Neural progenitor cell (in vitro differentiated cells): Measurements from ENCODE around the gene MICB. TPM values are rescaled to one million over a fixed set of nuclear protein-coding genes. Genes with fewer than 3 reads are reported as not detected.
A peak's percentile ranks its signal among the peaks of the same experiment; 100 is the strongest.
"Not testable (repeated sequence)": the region's sequence is repeated elsewhere in the genome, so short reads cannot be mapped to it uniquely, and the experiment has no call there.

Experiments
- DNase-seq: peaks from one replicate; pipeline ENCODE4 v3.0.0-alpha.2; 2016; ENCODE audit warnings: low spot score
- H2AFZ ChIP-seq: fragments of 200-600 bp; sonication (generic); replicated peaks from 2 replicates; pipeline ENCODE4 v1.6.1; 2016; ENCODE audit warnings: antibody characterized with exemption
- H3F3A ChIP-seq: fragments of 200-600 bp; sonication (generic); 2 replicates; pipeline ENCODE4 v1.6.1; 2016; ENCODE audit warnings: antibody characterized with exemption, low read depth
- H3K27ac ChIP-seq: fragments of 200-600 bp; sonication (generic); 2 replicates; pipeline ENCODE4 v1.5.1; 2016; ENCODE audit warnings: mild to moderate bottlenecking
- H3K27me3 ChIP-seq: fragments of 200-600 bp; sonication (generic); 2 replicates; pipeline ENCODE4 v1.6.1; 2016; ENCODE audit warnings: mild to moderate bottlenecking, moderate library complexity
- H3K36me3 ChIP-seq: fragments of 200-600 bp; sonication (generic); 2 replicates; pipeline ENCODE4 v1.5.1; 2016
- H3K4me1 ChIP-seq: fragments of 200-600 bp; sonication (generic); 2 replicates; pipeline ENCODE4 v1.6.1; 2016; ENCODE audit warnings: mixed run types
- H3K4me2 ChIP-seq: fragments of 200-600 bp; sonication (generic); 2 replicates; pipeline ENCODE4 v1.6.1; 2016
- H3K4me3 ChIP-seq: fragments of 200-600 bp; sonication (generic); 2 replicates; pipeline ENCODE4 v1.5.1; 2016
- H3K79me2 ChIP-seq: fragments of 200-600 bp; sonication (generic); 2 replicates; pipeline ENCODE4 v1.6.1; 2016; ENCODE audit warnings: low read depth
- H3K9ac ChIP-seq: fragments of 200-600 bp; sonication (generic); 2 replicates; pipeline ENCODE4 v1.6.1; 2016
- H3K9me3 ChIP-seq: fragments of 200-600 bp; sonication (generic); 2 replicates; pipeline ENCODE4 v1.5.1; 2016; ENCODE audit warnings: low read depth
- H4K20me1 ChIP-seq: fragments of 200-600 bp; sonication (generic); 2 replicates; pipeline ENCODE4 v1.6.1; 2016; ENCODE audit warnings: low read depth
- H3K27ac Mint-ChIP-seq: 3 replicates; pipeline ENCODE4 v1.8.0; 2021; ENCODE audit warnings: mixed read lengths
- H3K27me3 Mint-ChIP-seq: 2 replicates; pipeline ENCODE4 v1.8.0; 2022; ENCODE audit warnings: low read depth, mild to moderate bottlenecking, inconsistent platforms, moderate library complexity, mixed read lengths; ENCODE audit not compliant: insufficient read depth
- H3K36me3 Mint-ChIP-seq: 3 replicates; pipeline ENCODE4 v1.8.0; 2021; ENCODE audit warnings: mixed read lengths
- H3K4me1 Mint-ChIP-seq: 3 replicates; pipeline ENCODE4 v1.8.0; 2021; ENCODE audit warnings: mixed read lengths
- H3K4me3 Mint-ChIP-seq: 3 replicates; pipeline ENCODE4 v1.8.0; 2021; ENCODE audit warnings: mild to moderate bottlenecking, moderate library complexity, mixed read lengths
- H3K9me3 Mint-ChIP-seq: 3 replicates; pipeline ENCODE4 v1.8.0; 2020; ENCODE audit warnings: mixed read lengths
- EZH2 ChIP-seq: fragments of 200-600 bp; sonication (generic); IDR thresholded peaks from 2 replicates; pipeline ENCODE4 v1.6.1; 2017; ENCODE audit warnings: antibody characterized with exemption, mild to moderate bottlenecking, moderate library complexity
- EZH2phosphoT487 ChIP-seq: fragments of 200-600 bp; sonication (generic); IDR thresholded peaks from 2 replicates; pipeline ENCODE4 v1.6.1; 2017; ENCODE audit warnings: antibody characterized with exemption
- total RNA-seq: library from RNA; depleted of rRNA; stranded (reverse); fragments of >200 nt; gene quantifications from 2 replicates; pipeline ENCODE4 v1.2.3, GENCODE V29; 2015; ENCODE audit warnings: low replicate concordance
- TF ChIP-seq, protein P1 (sequence below): fragments of 200-600 bp; sonication (generic); IDR thresholded peaks from 2 replicates; pipeline ENCODE4 v1.5.1; 2017; ENCODE audit warnings: antibody characterized with exemption, mild to moderate bottlenecking

The MICB gene
- total RNA-seq, 1 donor from 2014 or later: 9.1 TPM

DNA sequence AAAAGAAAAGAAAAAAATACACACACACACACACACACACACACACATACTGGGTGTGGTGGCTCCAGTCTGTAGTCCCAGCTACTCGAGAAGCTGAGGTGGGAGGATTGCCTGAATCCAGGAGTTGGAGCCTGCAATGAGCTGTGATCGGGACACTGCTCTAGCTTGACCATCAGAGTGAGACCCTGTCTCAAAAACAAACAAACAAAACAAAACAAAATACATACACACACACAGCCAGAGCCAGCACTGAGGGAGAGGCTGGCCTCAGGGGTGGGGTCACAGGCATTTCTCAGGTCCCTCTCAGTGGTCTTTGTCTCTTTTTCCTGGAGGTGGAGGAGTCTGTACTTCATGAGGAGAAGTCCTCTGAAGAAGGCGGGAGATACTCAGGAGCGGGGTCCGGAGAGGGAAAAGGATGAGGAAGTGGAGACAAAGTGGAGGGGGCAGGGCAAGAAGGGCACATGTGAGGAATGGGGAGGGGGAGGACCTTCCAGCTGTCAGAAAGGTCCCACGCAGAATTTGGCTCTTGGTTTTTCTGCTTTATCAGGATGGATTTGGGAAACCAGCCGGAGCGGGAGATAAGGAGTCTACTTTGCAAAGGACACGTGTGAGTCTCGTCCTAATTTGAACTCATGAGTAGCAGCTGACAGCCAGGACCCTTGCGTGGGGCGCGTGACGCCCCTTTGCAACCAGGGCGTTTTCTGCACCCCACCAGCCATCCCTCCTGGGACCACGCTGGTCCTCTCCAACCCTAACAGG lies 7.7 kb upstream of the MICB start:
- no peak overlapping the region for H3K9ac ChIP-seq

DNA sequence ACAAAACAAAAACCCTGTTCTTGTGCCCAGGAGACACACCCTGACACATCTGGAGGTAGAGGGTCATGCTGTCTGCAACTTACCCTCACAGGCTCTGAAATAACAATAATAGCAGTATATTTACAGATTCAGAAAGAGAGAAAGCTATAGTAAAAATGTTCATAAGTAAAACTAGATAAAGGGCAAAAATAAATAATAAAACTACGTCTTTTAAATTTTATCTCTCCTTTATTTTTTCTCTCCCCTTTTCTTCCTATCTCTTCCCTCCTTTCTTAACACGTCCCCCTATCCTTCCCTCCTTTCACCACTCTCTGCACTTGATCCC lies 4.4 kb upstream of the MICB start:
- Histone ChIP-seq H3F3A (peaks cover 18% of the 10 kb centered on the region), H3K27me3 (peaks cover 62% of the 10 kb centered on the region), H3K4me3 (peak overlapping the region; percentile 61), H3K4me2 (peak overlapping the region; percentile 91)
- not testable (repeated sequence) for H3K4me1 ChIP-seq, H4K20me1 ChIP-seq, H2AFZ ChIP-seq, H3K36me3 Mint-ChIP-seq, H3K27ac Mint-ChIP-seq, H3K9me3 ChIP-seq, DNase-seq, H3K27ac ChIP-seq, H3K36me3 ChIP-seq, H3K79me2 ChIP-seq, H3K9ac ChIP-seq, H3K9me3 Mint-ChIP-seq
- peaks cover 57% of the 10 kb centered on the region for H3K27me3 Mint-ChIP-seq
- H3K4me1 Mint-ChIP-seq: peaks cover 33% of the 10 kb centered on the region
- peak overlapping the region; percentile 83 for H3K4me3 Mint-ChIP-seq

More for the DNA sequence above, 7.7 kb upstream of the MICB start:
- no peaks in the 10 kb centered on the region for H3K36me3 Mint-ChIP-seq
- H3K4me3 Mint-ChIP-seq: peak overlapping the region; percentile 63
- H3K9me3 Mint-ChIP-seq: peaks cover 2% of the 10 kb centered on the region
- H3K36me3 ChIP-seq: no peaks in the 10 kb centered on the region
- H3K4me2 ChIP-seq: no peak overlapping the region
- H3K79me2 ChIP-seq: no peaks in the 10 kb centered on the region
- H3K4me1 Mint-ChIP-seq: peaks cover 14% of the 10 kb centered on the region
- DNase-seq: no peak
- H4K20me1 ChIP-seq: no peaks in the 10 kb centered on the region
- no peak overlapping the region for H3K4me3 ChIP-seq
- H3K27me3 Mint-ChIP-seq: peaks cover 27% of the 10 kb centered on the region
- no peak overlapping the region for H3K27ac ChIP-seq
- H3K4me1 ChIP-seq: no peaks in the 10 kb centered on the region
- H3K27me3 ChIP-seq: peaks cover 30% of the 10 kb centered on the region
- H3F3A ChIP-seq: peaks cover 8% of the 10 kb centered on the region
- no peak overlapping the region for H3K27ac Mint-ChIP-seq
- no peak overlapping the region for H2AFZ ChIP-seq
- TF ChIP-seq EZH2 (no peak), EZH2phosphoT487 (no peak)
- TF ChIP-seq, protein P1, sequence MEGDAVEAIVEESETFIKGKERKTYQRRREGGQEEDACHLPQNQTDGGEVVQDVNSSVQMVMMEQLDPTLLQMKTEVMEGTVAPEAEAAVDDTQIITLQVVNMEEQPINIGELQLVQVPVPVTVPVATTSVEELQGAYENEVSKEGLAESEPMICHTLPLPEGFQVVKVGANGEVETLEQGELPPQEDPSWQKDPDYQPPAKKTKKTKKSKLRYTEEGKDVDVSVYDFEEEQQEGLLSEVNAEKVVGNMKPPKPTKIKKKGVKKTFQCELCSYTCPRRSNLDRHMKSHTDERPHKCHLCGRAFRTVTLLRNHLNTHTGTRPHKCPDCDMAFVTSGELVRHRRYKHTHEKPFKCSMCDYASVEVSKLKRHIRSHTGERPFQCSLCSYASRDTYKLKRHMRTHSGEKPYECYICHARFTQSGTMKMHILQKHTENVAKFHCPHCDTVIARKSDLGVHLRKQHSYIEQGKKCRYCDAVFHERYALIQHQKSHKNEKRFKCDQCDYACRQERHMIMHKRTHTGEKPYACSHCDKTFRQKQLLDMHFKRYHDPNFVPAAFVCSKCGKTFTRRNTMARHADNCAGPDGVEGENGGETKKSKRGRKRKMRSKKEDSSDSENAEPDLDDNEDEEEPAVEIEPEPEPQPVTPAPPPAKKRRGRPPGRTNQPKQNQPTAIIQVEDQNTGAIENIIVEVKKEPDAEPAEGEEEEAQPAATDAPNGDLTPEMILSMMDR: no peak
- H3K9me3 ChIP-seq: no peaks in the 10 kb centered on the region

DNA sequence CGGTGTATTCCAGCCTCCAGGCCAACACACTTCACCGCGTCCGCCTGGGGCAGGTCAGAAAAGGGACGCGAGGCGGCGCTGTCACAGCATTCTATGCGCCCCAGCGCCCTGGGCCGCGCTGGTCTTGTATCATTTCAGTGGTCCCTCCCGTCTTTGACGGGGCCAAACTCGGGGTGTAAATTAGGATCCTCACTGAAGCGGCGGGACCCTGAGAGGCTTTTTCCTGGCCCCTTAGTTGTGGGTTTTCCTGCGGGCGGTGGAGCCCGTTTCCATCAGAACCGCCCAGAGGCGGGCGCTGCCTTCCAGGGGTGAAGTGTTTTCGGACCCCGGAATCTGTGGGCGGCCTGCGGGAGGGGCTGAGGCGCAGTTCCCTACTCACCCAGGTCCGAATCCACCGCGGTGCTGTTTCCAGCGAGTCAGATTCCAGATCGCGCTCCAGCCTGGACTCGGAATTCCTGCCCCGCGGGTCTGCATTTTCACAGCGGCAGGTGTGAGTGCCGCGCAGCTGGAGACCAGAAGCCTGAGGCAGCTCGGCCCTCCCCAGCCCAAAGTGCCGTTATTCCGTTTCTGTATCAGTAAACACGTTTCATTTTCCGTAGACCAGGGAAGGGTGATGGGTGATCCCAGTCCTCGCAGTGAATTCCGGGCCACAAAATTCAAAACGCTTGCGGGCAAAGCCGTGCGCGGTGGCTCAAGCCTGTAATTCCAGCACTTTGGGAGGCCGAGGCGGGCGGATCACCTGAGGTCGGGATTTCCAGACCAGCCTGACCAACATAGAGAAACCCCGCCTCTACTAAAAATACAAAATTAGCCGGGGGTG lies 3.9 kb upstream of the MICB start:
- Histone ChIP-seq H3K9me3 (no peaks in the 10 kb centered on the region), H3K27me3 (peaks cover 68% of the 10 kb centered on the region), H3K4me1 (no peaks in the 10 kb centered on the region), H3K4me3 (peak overlapping the region; percentile 61), H2AFZ (peak overlapping the region; percentile 99), H3K36me3 (no peaks in the 10 kb centered on the region), H4K20me1 (no peaks in the 10 kb centered on the region), H3K4me2 (peak overlapping the region; percentile 91), H3K79me2 (no peaks in the 10 kb centered on the region), H3K27ac (no peak overlapping the region), H3F3A (peaks cover 23% of the 10 kb centered on the region), H3K9ac (no peak overlapping the region)
- Mint-ChIP-seq H3K27ac (no peak overlapping the region), H3K4me1 (peaks cover 36% of the 10 kb centered on the region), H3K36me3 (no peaks in the 10 kb centered on the region), H3K27me3 (peaks cover 63% of the 10 kb centered on the region), H3K9me3 (no peaks in the 10 kb centered on the region), H3K4me3 (peak overlapping the region; percentile 83)
- peak; percentile 90 for DNase-seq
- TF ChIP-seq, protein P1: peak; percentile 85
- peak; percentile 62 for TF ChIP-seq EZH2phosphoT487
- TF ChIP-seq EZH2: peak; percentile 76

DNA sequence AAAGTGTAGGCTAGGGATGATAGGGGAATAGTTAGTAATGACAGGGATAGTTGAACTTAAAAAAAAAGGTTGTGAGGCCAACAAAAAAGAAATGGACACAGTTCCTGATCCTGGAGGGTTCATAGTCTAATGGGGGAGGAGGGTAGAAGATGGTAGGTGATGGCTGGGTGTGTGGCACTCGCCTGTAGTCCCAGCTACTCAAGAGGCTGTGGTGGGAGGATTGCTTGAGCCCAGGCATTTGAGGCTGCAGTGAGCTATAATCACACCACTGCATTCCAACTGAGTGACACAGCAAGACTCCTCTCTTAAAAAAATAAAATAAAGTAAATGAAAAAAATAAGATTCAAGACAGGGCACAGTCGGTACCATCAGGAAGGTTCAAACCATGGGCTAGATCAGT lies 2.4 kb upstream of the MICB start:
- Mint-ChIP-seq H3K27me3 (peaks cover 72% of the 10 kb centered on the region), H3K36me3 (no peaks in the 10 kb centered on the region), H3K27ac (no peak overlapping the region), H3K9me3 (no peaks in the 10 kb centered on the region), H3K4me3 (peak overlapping the region; percentile 52), H3K4me1 (peaks cover 36% of the 10 kb centered on the region)
- Histone ChIP-seq H3K4me2 (no peak overlapping the region), H2AFZ (no peak overlapping the region), H3K27ac (no peak overlapping the region), H3K9ac (no peak overlapping the region), H3K27me3 (peaks cover 72% of the 10 kb centered on the region), H3F3A (peaks cover 23% of the 10 kb centered on the region), H4K20me1 (no peaks in the 10 kb centered on the region), H3K4me3 (no peak overlapping the region), H3K4me1 (no peaks in the 10 kb centered on the region), H3K36me3 (no peaks in the 10 kb centered on the region), H3K79me2 (no peaks in the 10 kb centered on the region), H3K9me3 (no peaks in the 10 kb centered on the region)
- DNase-seq: no peak
- TF ChIP-seq, protein P1: no peak
- TF ChIP-seq EZH2: no peak
- TF ChIP-seq EZH2phosphoT487: no peak

DNA sequence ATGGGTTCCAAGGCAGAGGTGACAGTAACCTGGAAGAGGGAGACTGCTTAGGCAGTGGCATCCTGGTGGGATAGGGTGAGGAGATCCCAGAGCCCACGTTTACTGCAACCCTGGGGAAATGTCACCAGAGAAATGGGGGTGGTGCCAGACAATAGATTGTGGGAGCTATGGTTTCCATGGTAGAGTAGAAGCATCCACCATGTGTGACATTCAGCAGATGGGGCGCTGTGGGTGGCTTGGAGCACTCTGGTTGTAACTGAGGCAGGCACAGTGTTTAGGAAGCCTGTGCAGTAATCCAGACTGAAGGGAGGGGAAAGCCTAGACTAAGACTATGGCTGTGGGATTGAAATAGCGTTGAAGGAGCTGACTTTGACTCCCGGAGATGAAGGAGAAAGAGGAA lies 1.1 kb upstream of the MICB start:
- H3K9ac ChIP-seq, H3K9me3 Mint-ChIP-seq, H3K4me1 ChIP-seq, H3K79me2 ChIP-seq, H3K36me3 ChIP-seq, H3K4me3 ChIP-seq, H3K4me2 ChIP-seq, DNase-seq, H2AFZ ChIP-seq, H3K9me3 ChIP-seq, H3K27ac Mint-ChIP-seq, H3K36me3 Mint-ChIP-seq, H3K27ac ChIP-seq, H4K20me1 ChIP-seq: not testable (repeated sequence)
- peaks cover 35% of the 10 kb centered on the region for H3K4me1 Mint-ChIP-seq
- peaks cover 23% of the 10 kb centered on the region for H3F3A ChIP-seq
- H3K4me3 Mint-ChIP-seq: peak overlapping the region; percentile 77
- peaks cover 72% of the 10 kb centered on the region for H3K27me3 ChIP-seq
- peaks cover 81% of the 10 kb centered on the region for H3K27me3 Mint-ChIP-seq
